ENCODE measurements around the gene SLC51A.

DNA sequence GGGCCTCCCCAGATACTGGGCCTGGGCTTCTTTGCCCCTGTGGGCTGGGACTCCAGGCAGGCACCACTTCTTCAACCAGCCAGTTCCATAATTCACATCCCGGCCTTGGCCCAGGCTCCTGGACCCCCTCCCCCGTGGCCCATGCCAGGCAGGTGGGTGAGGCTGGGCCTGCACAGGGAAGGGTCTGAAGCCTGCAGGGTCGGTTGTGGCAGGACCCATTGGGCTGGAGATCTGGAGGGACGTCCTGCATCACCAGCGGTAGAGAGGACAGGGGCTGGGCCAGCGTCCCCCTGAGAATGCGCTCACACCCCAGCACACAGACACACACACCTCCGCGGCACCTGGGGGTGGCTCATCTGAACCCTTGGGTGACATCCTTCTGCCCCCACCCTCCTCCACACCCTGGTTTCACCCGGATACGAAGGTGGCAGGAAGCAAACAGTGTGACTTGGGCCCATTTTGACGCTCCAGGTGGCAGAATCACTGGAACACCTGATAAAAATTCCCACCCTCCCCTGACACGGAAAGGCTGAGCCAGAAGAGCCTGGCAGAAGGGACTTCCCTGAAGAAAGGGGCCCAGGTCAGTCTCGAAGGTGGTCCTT is 20.6 kb upstream of the SLC51A start:
- no peak for TF ChIP-seq GATA3 (IDR thresholded peaks at IDR 0.05; ENCODE audit: low read depth, low read length)
- TF ChIP-seq GATA2 (IDR thresholded peaks at IDR 0.05; ENCODE audit: low read depth, low read length): no peak
